GM23248 (cell line): ENCODE measurements around the gene LRRC3. TPM values are rescaled to one million over a fixed set of nuclear protein-coding genes. Genes with fewer than 3 reads are reported as not detected.

ENCODE experiments used
- DNase-seq: peaks from one replicate; pipeline ENCODE4 v3.0.0-alpha.2; 2015
- H2AFZ ChIP-seq: fragments of 200-600 bp; sonication (generic); 2 replicates; pipeline ENCODE4 v1.6.1; 2016; ENCODE audit warnings: antibody characterized with exemption
- H3F3A ChIP-seq: fragments of 200-600 bp; sonication (generic); 2 replicates; pipeline ENCODE4 v1.6.1; 2016; ENCODE audit warnings: mild to moderate bottlenecking, antibody characterized with exemption, mixed run types; ENCODE audit not compliant: insufficient read depth
- H3K27ac ChIP-seq: fragments of 200-600 bp; sonication (generic); 2 replicates; pipeline ENCODE4 v1.5.1; 2016; ENCODE audit warnings: mild to moderate bottlenecking
- H3K27me3 ChIP-seq: fragments of 200-600 bp; sonication (generic); replicated peaks from 2 replicates; pipeline ENCODE4 v1.6.1; 2016; ENCODE audit warnings: mild to moderate bottlenecking; ENCODE audit not compliant: insufficient read depth
- H3K36me3 ChIP-seq: fragments of 200-600 bp; sonication (generic); 2 replicates; pipeline ENCODE4 v1.6.1; 2016; ENCODE audit warnings: low read depth, mild to moderate bottlenecking
- H3K4me1 ChIP-seq: fragments of 200-600 bp; sonication (generic); 2 replicates; pipeline ENCODE4 v1.6.1; 2016; ENCODE audit warnings: mild to moderate bottlenecking; ENCODE audit not compliant: insufficient read depth
- H3K4me2 ChIP-seq: fragments of 200-600 bp; sonication (generic); one replicate; pipeline ENCODE4 v1.6.1; 2016; ENCODE audit warnings: mild to moderate bottlenecking; ENCODE audit not compliant: unreplicated experiment
- H3K4me3 ChIP-seq: fragments of 200-600 bp; sonication (generic); 2 replicates; pipeline ENCODE4 v1.5.1; 2016; ENCODE audit warnings: mild to moderate bottlenecking
- H3K79me2 ChIP-seq: fragments of 200-600 bp; sonication (generic); 2 replicates; pipeline ENCODE4 v1.6.1; 2016; ENCODE audit warnings: mild to moderate bottlenecking; ENCODE audit not compliant: insufficient read depth
- H3K9ac ChIP-seq: fragments of 200-600 bp; sonication (generic); 2 replicates; pipeline ENCODE4 v1.6.1; 2016; ENCODE audit warnings: mild to moderate bottlenecking
- H3K9me2 ChIP-seq: fragments of 200-600 bp; sonication (generic); 2 replicates; pipeline ENCODE4 v1.6.1; 2016; ENCODE audit warnings: mixed run types, mild to moderate bottlenecking, moderate library complexity; ENCODE audit not compliant: insufficient read depth
- H3K9me3 ChIP-seq: fragments of 200-600 bp; sonication (generic); one replicate; pipeline ENCODE4 v1.6.1; 2017; ENCODE audit warnings: low read depth
- H4K20me1 ChIP-seq: fragments of 200-600 bp; sonication (generic); 2 replicates; pipeline ENCODE4 v1.6.0; 2016; ENCODE audit not compliant: insufficient read depth
- EZH2 ChIP-seq: fragments of 200-600 bp; sonication (generic); IDR thresholded peaks from 2 replicates; pipeline ENCODE4 v1.6.1; 2018; ENCODE audit warnings: antibody characterized with exemption, mild to moderate bottlenecking; ENCODE audit not compliant: insufficient read depth, poor library complexity, severe bottlenecking
- EZH2phosphoT487 ChIP-seq: fragments of 200-600 bp; sonication (generic); IDR thresholded peaks from 2 replicates; pipeline ENCODE4 v1.6.1; 2018; ENCODE audit warnings: antibody characterized with exemption, moderate library complexity, mild to moderate bottlenecking, low read depth; ENCODE audit not compliant: insufficient read depth
- WGBS, 2 experiments: methylation state at CpG; one replicate each; pipeline ENCODE4 v1.1.6; 2015 to 2017; ENCODE audit warnings: low lambda C conversion rate in 2 of 2, low coverage in 1 of 2; ENCODE audit errors: missing lambda C conversion rate in 2 of 2; 5-methylcytosine and 5-hydroxymethylcytosine counted together
- in situ Hi-C: fragments of 300-500 bp; cut with MboI; formaldehyde crosslinking; loops from 2 replicates; pipeline ENCODE4 v1.15.0; 2020
- polyA plus RNA-seq: library from polyadenylated mRNA; unstranded; fragments of >200 nt; fragmentation: Nextera tagmentation; extraction: Ambion mirVana; gene quantifications from 2 replicates; pipeline ENCODE4 v1.2.1, GENCODE V29; 2016
- total RNA-seq: library from RNA; depleted of rRNA; stranded (reverse); fragments of >200 nt; shearing (Covaris generic); gene quantifications from 2 replicates; pipeline ENCODE4 v1.2.3, GENCODE V29; 2014

The LRRC3 gene
- total and polyA plus RNA-seq, 2 experiments from 2014 or later = 0.29 to 0.32 TPM

GRCh38 chr21:44449473-44450363, 5.6 kb upstream of the LRRC3 start:
- TF ChIP-seq EZH2phosphoT487 (no peak), EZH2 (no peak)
- in situ Hi-C loops = no loop called here

GRCh38 chr21:44450402-44450801, 4.9 kb upstream of the LRRC3 start:
- Histone ChIP-seq H3K27me3 (peaks cover 14% of the 10 kb centered on the region), H2AFZ (no peak overlapping the region), H3K4me1 (no peaks in the 10 kb centered on the region), H3K79me2 (no peaks in the 10 kb centered on the region), H3K9me2 (no peaks in the 10 kb centered on the region), H3F3A (peaks cover 11% of the 10 kb centered on the region; the same call in 1 of the 2 replicates), H3K9me3 (no peaks in the 10 kb centered on the region), H3K4me2 (no peak overlapping the region), H3K27ac (no peak overlapping the region), H3K9ac (no peak overlapping the region), H4K20me1 (no peaks in the 10 kb centered on the region), H3K36me3 (no peaks in the 10 kb centered on the region), H3K4me3 (no peak overlapping the region)
- 34 to 54% methylated on average over 9 to 11 of the region's 14 CpGs for WGBS, 2 experiments
- in situ Hi-C loops = no loop called here
- no peak for TF ChIP-seq EZH2phosphoT487
- no peak for TF ChIP-seq EZH2
- no peak for DNase-seq

More at GRCh38 chr21:44449473-44450363, 5.6 kb upstream of the LRRC3 start:
- Histone ChIP-seq H3K36me3 (no peaks in the 10 kb centered on the region), H3K27me3 (peaks cover 20% of the 10 kb centered on the region), H3K27ac (no peak overlapping the region), H2AFZ (no peak overlapping the region), H3F3A (peaks cover 11% of the 10 kb centered on the region; the same call in 1 of the 2 replicates), H3K79me2 (no peaks in the 10 kb centered on the region), H3K9me3 (no peaks in the 10 kb centered on the region), H3K9me2 (no peaks in the 10 kb centered on the region), H3K4me3 (no peak overlapping the region), H3K4me1 (no peaks in the 10 kb centered on the region), H3K4me2 (no peak overlapping the region), H4K20me1 (no peaks in the 10 kb centered on the region), H3K9ac (no peak overlapping the region)
- DNase-seq = no peak
- WGBS, 2 experiments = 9 to 19% methylated on average over 23 to 27 of the region's 28 CpGs

DNA sequence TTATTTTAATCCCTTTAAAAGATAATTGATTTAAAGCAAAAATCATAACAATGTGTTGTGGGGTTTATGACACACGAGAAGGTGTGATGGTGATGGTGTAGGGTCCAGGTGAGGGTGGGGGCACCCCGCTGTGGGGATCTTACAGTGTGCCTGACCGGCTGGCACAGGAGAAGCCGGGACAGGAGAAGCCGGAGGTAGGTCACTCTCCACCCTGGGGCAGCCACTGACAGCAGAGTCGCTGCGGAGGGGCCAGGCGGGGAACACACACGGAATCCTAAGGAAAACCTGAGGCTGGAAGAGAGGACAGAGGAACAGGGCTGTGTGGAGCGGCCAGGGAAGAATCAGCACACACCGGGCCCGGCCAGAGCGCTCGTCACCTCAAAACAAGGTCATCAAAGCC, 4.3 kb upstream of the LRRC3 start:
- Histone ChIP-seq H3K27ac (no peak overlapping the region), H3K4me3 (no peak overlapping the region), H4K20me1 (no peaks in the 10 kb centered on the region), H3K4me1 (no peaks in the 10 kb centered on the region), H3K27me3 (peaks cover 11% of the 10 kb centered on the region), H2AFZ (no peak overlapping the region), H3K9ac (no peak overlapping the region), H3K79me2 (no peaks in the 10 kb centered on the region), H3K9me2 (no peaks in the 10 kb centered on the region), H3K36me3 (no peaks in the 10 kb centered on the region), H3K9me3 (no peaks in the 10 kb centered on the region), H3F3A (peaks cover 11% of the 10 kb centered on the region; the same call in 1 of the 2 replicates), H3K4me2 (no peak overlapping the region)
- in situ Hi-C loops = no loop called here
- DNase-seq = no peak
- WGBS, 2 experiments = 51 to 53% methylated on average over 12 to 14 of the region's 14 CpGs
- no peak for TF ChIP-seq EZH2phosphoT487
- TF ChIP-seq EZH2 = no peak

DNA sequence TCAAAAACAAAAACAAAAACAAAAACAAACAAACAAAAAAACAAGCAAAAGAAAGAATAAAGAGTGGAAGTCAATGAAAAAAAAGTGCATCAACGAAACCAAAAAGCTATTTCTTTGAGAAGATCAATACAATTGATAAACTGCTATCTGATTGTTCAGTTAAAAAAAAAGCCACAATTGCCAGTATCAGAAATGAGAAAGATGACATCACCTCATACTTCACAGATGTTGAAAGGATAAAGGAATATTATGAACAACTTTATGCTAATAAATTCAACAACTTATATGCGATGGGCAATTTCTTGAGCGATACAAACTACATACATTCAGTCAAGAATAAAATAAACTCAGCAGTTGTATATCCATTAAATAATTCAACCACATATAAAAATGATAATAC, 2.2 kb upstream of the LRRC3 start:
- Histone ChIP-seq H3K9me3 (no peaks in the 10 kb centered on the region), H3K4me2 (no peak overlapping the region), H4K20me1 (no peaks in the 10 kb centered on the region), H3K4me1 (no peaks in the 10 kb centered on the region), H3K4me3 (no peak overlapping the region), H3K79me2 (no peaks in the 10 kb centered on the region), H3F3A (peaks cover 11% of the 10 kb centered on the region; the same call in 1 of the 2 replicates), H3K27me3 (peaks cover 11% of the 10 kb centered on the region), H3K36me3 (no peaks in the 10 kb centered on the region), H3K9ac (no peak overlapping the region), H2AFZ (no peak overlapping the region), H3K9me2 (no peaks in the 10 kb centered on the region), H3K27ac (no peak overlapping the region)
- 38 to 47% methylated on average over 3 of the region's 3 CpGs for WGBS, 2 experiments
- TF ChIP-seq EZH2 = no peak
- TF ChIP-seq EZH2phosphoT487 = no peak
- DNase-seq = no peak
- in situ Hi-C loops = no loop called here
